CD4-positive, alpha-beta T cell treated with Interleukin-4 for 4 hours (primary cell): ENCODE measurements around the gene AP3S2.
"Not testable (repeated sequence)": the region's sequence is repeated elsewhere in the genome, so short reads cannot be mapped to it uniquely, and the experiment has no call there.

Experiments used
- DNase-seq: peaks from one replicate; pipeline ENCODE4 v3.0.0-alpha.2; 2020

AP3S2 gene

DNA sequence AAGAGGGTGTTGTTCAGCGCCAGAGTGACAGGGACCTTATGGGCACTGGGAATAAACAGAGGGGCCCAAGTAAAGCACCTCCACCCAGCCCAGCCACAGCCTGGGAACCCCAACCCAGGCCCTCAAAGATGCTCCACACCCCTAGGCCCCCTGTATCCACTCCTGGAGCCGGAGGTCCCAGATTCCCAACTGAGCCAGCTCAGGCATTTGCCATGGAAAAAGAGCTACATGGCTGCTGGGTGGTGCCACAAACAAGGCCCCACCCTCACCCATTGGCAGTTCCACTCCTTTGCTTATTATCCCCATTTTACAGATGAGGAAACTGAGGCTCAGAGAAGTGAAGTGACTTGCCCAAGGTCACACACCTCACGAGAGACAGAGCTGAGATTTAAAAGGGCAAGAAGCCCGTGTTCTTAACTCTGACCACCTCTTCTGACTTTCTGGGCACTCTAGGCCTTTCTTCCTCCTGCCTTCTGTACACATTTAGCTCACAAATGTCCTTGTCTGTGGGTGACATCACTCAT, 96.1 kb downstream of the AP3S2 start:
- DNase-seq, result no peak

- DNase-seq, result no peak
These were observed 97.8 kb downstream of the AP3S2 start for GRCh38 chr15:89795996-89796395.

- no peak for DNase-seq
These were observed 99.1 kb downstream of the AP3S2 start for GRCh38 chr15:89794627-89795241.

- no peak for DNase-seq
These were observed 101.5 kb downstream of the AP3S2 start for GRCh38 chr15:89792106-89792805.

- DNase-seq, result no peak
These were observed 103.1 kb downstream of the AP3S2 start for GRCh38 chr15:89790661-89791060.

DNA sequence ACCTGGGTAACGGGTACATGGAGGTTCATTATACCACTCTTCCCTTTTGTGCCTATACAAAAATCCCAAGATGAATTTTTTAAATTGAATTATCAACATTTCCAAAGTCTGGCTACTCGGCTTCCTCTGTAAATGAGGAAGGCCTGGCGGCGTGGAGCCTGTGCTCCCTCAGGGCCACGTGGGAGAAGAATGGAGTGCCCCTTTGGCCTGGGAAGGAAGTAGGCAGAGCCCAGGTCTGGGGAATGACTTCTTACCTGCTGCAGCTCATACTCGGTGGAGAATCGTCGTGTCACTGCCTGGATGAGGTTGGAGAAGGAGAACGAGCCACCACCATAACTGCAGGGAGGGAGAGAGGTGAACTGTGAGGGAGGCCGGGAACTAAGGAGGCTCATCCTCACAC, 103.6 kb downstream of the AP3S2 start:
- DNase-seq, result no peak

- DNase-seq, result not testable (repeated sequence)
These were observed 105.2 kb downstream of the AP3S2 start for GRCh38 chr15:89788585-89788984.

- DNase-seq, result no peak
These were observed 105.8 kb downstream of the AP3S2 start for GRCh38 chr15:89787944-89788343.

- DNase-seq, result no peak
These were observed 108.0 kb downstream of the AP3S2 start for GRCh38 chr15:89785774-89786140.

DNA sequence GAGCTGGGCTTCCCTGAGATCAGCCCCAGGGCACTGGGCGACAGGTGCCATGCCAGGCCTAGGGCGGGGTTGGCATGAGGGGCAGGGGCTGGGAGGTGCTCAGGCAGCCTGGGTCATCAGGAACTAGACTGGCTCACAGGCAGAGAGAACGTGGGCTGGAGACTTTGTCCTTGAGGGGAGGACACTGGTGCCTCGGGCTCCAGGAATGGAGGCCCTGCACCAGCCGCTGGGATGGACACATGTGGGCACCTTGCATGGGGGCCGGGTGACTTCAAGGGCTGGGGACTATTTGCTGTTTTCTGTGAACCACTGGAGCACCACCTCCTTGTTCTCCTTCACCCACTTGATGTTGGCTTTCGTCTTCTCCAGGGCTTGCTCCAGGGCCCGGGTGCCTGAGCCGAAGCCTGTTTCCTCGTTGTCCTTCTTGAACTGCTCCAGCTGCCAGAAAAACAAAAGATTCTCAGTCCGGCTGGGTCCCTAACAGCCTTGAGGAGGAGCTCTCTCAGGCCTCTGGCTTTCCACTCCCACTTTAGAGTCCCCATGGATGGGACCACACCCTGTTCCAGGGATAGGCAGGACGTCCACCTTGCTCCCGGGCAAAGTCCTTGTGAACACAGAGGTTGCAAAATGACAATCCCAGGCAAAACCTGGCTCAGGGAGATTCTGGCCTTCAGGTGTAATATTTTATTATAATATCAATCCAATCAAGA, 108.6 kb downstream of the AP3S2 start:
- no peak for DNase-seq

- no peak for DNase-seq
These were observed 109.2 kb downstream of the AP3S2 start for GRCh38 chr15:89784686-89784960.

GRCh38 chr15:89783861-89784685, 109.7 kb downstream of the AP3S2 start:
- no peak for DNase-seq

GRCh38 chr15:89783111-89783860, 110.5 kb downstream of the AP3S2 start:
- no peak for DNase-seq

DNA sequence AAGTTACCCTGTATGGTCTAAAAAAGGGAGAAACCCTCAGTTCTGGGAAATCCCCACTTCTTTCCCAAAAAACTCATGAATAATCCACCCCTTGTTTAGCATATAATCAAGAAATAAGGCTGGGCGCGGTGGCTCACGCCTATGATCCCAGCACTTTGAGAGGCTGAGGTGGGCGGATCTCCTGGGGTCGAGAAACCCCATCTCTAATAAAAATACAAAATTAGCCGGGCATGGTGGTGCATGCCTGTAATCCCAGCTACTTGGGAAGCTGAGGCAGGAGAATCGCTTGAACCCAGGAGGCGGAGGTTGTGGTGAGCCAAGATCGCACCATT, 111.2 kb downstream of the AP3S2 start:
- DNase-seq, result not testable (repeated sequence)

GRCh38 chr15:89781891-89782618, 111.7 kb downstream of the AP3S2 start:
- peak; percentile 12 for DNase-seq

DNA sequence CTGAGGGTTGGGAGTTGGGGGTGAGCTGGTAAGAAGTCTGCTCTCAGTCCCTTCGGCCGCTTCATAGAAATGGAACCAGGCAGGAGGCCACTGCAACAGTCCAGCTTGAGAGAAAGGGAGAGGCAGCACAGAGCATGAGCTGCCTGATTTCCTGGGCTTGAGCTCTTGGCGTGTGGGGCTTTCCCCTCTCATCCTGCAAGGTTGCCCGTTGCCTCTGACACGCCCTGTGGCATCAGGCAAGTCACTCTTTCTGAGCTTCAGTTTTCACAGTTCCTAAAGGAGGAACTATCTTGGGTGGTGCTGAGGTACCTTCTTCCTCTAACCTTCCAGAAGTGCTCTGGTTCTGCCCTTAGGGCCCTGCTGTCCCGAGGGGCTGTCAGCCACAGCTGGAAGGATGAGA, 112.7 kb downstream of the AP3S2 start:
- peak; percentile 24 for DNase-seq

DNA sequence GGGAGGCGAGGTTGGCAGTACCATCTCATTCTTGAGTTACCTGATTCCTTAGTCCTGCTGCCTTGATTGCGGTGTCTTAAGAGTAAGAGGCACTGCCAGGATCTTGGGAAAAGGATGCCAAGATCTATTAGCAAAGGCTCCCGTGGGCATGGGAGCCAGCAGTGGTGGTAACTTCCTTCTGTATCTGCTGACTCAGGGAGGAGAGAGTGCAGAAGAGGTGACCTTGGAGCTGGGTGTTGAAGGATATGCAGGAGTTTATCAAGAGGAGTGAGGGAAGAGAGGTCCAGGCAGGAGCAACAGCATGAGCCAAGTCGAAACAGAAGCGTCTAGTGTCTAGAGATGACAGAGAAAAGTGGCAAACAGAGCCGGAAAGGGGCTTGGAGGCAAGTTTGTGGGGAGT, 113.2 kb downstream of the AP3S2 start:
- DNase-seq, result no peak
